ENCODE data around the gene NUP210L. TPM values are rescaled to one million over a fixed set of nuclear protein-coding genes. Genes with fewer than 3 reads are reported as not detected.

NUP210L gene
- total and polyA plus RNA-seq, 2 of the 13 experiments (the other 11 are each of a cell fraction or from before 2014, with no cell fraction given) = not detected

- peak; percentile 86 for FAIRE-seq
- ATAC-seq = peak; percentile 86
- Histone ChIP-seq H2AFZ (ENCODE audit: low read length) (no peak within 1 kb of the TSS), H3K4me2 (ENCODE audit: low read depth, low read length) (peak within 1 kb of the TSS; percentile 98), H3K9me3 (ENCODE audit: low read length) (no peaks in the 10 kb centered on the region), H3K4me3 (replicated peaks in 1 of 3; ENCODE audit: insufficient read depth in 1 of 3, low read depth in 2 of 3, low read length in 3 of 3) (peak within 1 kb of the TSS; percentile 62 to 82 (median 72)), H4K20me1 (ENCODE audit: insufficient read depth, low read length) (no peaks in the 10 kb centered on the region), H3K4me1 (ENCODE audit: insufficient read depth, low read length) (peaks cover 30% of the 10 kb centered on the region), H3K9ac (ENCODE audit: insufficient read depth, low read depth, low read length) (peak within 1 kb of the TSS; percentile 75), H3K27ac (ENCODE audit: extremely low read length, insufficient read depth, low read length) (peak within 1 kb of the TSS; percentile 83), H3K36me3 (replicated peaks in 1 of 2; ENCODE audit: control insufficient read depth in 1 of 2, insufficient read depth in 2 of 2, low read length in 2 of 2) (no peaks in the 10 kb centered on the region), H3K79me2 (ENCODE audit: insufficient read depth, low read length) (peaks cover 15% of the 10 kb centered on the region), H3K27me3 (ENCODE audit: control insufficient read depth in 1 of 2, insufficient read depth in 2 of 2, low read length in 2 of 2) (no peaks in the 10 kb centered on the region; a peak in 1 of 5 replicates)
- intact Hi-C loops (cut with micrococcal nuclease; ENCODE audit: unreplicated experiment) = loop anchor here (5.0 kb wide), 1 partner anchor 170 kb away; no protein-coding TSS in a partner anchor
- CTCF ChIA-PET (ENCODE audit: low intra/inter-chr PET ratio, low total read pairs) = interaction anchor here (0.9 kb wide), 1 partner anchor 9 kb away, joined by 3 read pairs; the partner anchor contains the start of gene CRTC2
- WGBS (ENCODE audit: low lambda C conversion rate) = under 1% methylated on average over 29 of the region's 60 CpGs
- BruUV-seq (replicated peaks) = TSS peak; percentile 47
- in situ Hi-C loops (cut with HindIII; ENCODE audit: extremely low pct_ligation_motif_present, low pct_unique_long_range_greater_than_20kb) = no loop called here
- DNase-seq (ENCODE audit: low spot score) = peak; percentile 97
- POLR2A ChIA-PET = interaction anchor here (0.9 to 10.0 kb wide), 17 partner anchors 10 to 252 kb away, joined by 3 to 209 read pairs (median 4); partner anchors contain the start of genes CRTC2, DENND4B, GATAD2B and INTS3
- TF ChIP-seq ZNF773 (CRISPR knock-in tag; IDR thresholded peaks at IDR 0.05; ENCODE audit: borderline replicate concordance) (peak; percentile 84), ZNF878 (CRISPR knock-in tag; IDR thresholded peaks at IDR 0.05) (peak; percentile 98), RNF219 (CRISPR knock-in tag; IDR thresholded peaks at IDR 0.05) (no peak), ZNF546 (CRISPR knock-in tag; conservative IDR thresholded peaks at IDR 0.05) (0 out of 2 replicates have a peak, but pooled peaks have one; percentile 52), PATZ1 (CRISPR knock-in tag; IDR thresholded peaks at IDR 0.05) (peak; percentile 83), PRDM15 (CRISPR knock-in tag; IDR thresholded peaks at IDR 0.05) (no peak), ZNF781 (CRISPR knock-in tag; IDR thresholded peaks at IDR 0.05; ENCODE audit: borderline replicate concordance, not compliant biosample characterization) (peak; percentile 79), ZNF543 (CRISPR knock-in tag; IDR thresholded peaks at IDR 0.05) (peak; percentile 82; the same call in 1 of the 2 replicates), POGK (CRISPR knock-in tag; conservative IDR thresholded peaks at IDR 0.05) (peak; percentile 59; the same call in 1 of the 2 replicates), ZNF564 (CRISPR knock-in tag; IDR thresholded peaks at IDR 0.05) (peak; percentile 79; the same call in 1 of the 2 replicates), RFXAP (CRISPR knock-in tag; IDR thresholded peaks at IDR 0.05; ENCODE audit: borderline replicate concordance) (no peak)
Measured at GRCh38 chr1:153967107-153967999, 187.5 kb downstream of the NUP210L start, which contains the start of gene CREB3L4. TSS of gene CREB3L4 (plus strand) at chr1:153967902. CDS start at chr1:153968526, 624 bp downstream.

Measured in HepG2 (cell line).